Osteoblast (primary cell): Measurements from ENCODE around the gene PPP1R18. TPM values are rescaled to one million over a fixed set of nuclear protein-coding genes. Genes with fewer than 3 reads are reported as not detected.

Experiments used
- DNase-seq: peaks from one replicate; pipeline ENCODE4 v3.0.0; 2011; ENCODE audit warnings: low spot score, mixed read lengths; ENCODE audit not compliant: insufficient read length; ENCODE audit errors: missing footprints
- H2AFZ ChIP-seq: 2 replicates; pipeline ENCODE4 v1.6.0; 2011; ENCODE audit warnings: mild to moderate bottlenecking, low read length
- H3K27ac ChIP-seq: 2 replicates; pipeline ENCODE4 v1.5.1; 2011; ENCODE audit warnings: mild to moderate bottlenecking, low read depth, low read length, moderate library complexity
- H3K27me3 ChIP-seq: 2 replicates; pipeline ENCODE4 v1.6.0; 2012; ENCODE audit warnings: mild to moderate bottlenecking, control low read depth, inconsistent platforms, low read length, moderate library complexity; ENCODE audit not compliant: insufficient read depth
- H3K36me3 ChIP-seq: 2 replicates; pipeline ENCODE4 v1.5.1; 2011; ENCODE audit warnings: mild to moderate bottlenecking, low read length, control low read depth, moderate library complexity; ENCODE audit not compliant: insufficient read depth
- H3K4me1 ChIP-seq: 2 replicates; pipeline ENCODE4 v1.5.1; 2011; ENCODE audit warnings: mild to moderate bottlenecking, low read length, control low read depth, moderate library complexity; ENCODE audit not compliant: insufficient read depth
- H3K4me2 ChIP-seq: 2 replicates; pipeline ENCODE4 v1.6.0; 2011; ENCODE audit warnings: mild to moderate bottlenecking, low read length; ENCODE audit not compliant: insufficient read depth
- H3K4me3 ChIP-seq: fragments of 200-600 bp; sonication (generic); 3 replicates; pipeline ENCODE4 v1.5.1; 2012; ENCODE audit warnings: mild to moderate bottlenecking, low read length, inconsistent platforms; ENCODE audit not compliant: insufficient read depth
- H3K79me2 ChIP-seq: 2 replicates; pipeline ENCODE4 v1.6.0; 2012; ENCODE audit warnings: mild to moderate bottlenecking, low read length, control low read depth, inconsistent platforms; ENCODE audit not compliant: insufficient read depth
- H3K9me3 ChIP-seq: 2 replicates; pipeline ENCODE4 v1.5.1; 2011; ENCODE audit warnings: low read depth, low read length, control low read depth
- H4K20me1 ChIP-seq: 2 replicates; pipeline ENCODE4 v1.6.0; 2012; ENCODE audit warnings: mild to moderate bottlenecking, low read length, control low read depth; ENCODE audit not compliant: insufficient read depth
- total RNA-seq: library from RNA; depleted of rRNA; stranded (reverse); fragments of >200 nt; gene quantifications from 2 replicates; pipeline ENCODE4 v1.2.3, GENCODE V29; 2012
- TF ChIP-seq, protein P1 (sequence below): IDR thresholded peaks from 2 replicates; pipeline ENCODE4 v1.5.1; 2011; ENCODE audit warnings: mild to moderate bottlenecking, low read depth, low read length, moderate library complexity; ENCODE audit errors: extremely low read depth

Gene PPP1R18
- total RNA-seq, 1 donor, result 62.6 TPM

DNA sequence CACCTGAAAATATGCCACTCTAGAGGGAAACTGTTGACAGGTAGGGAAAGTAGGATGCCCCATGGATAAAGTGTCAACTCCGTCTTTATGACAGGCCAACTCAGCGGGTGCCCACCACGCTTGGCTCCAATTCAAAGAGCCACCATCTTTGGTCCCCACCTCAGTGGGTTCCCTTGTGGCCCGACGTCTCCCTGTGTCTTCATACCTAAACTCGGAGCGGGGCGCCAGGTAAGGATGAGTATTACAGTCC is 30.4 kb upstream of the PPP1R18 start:
- Histone ChIP-seq H2AFZ (peak overlapping the region; percentile 91), H3K9me3 (no peaks in the 10 kb centered on the region), H4K20me1 (peaks cover 4% of the 10 kb centered on the region), H3K36me3 (peaks cover 35% of the 10 kb centered on the region), H3K27me3 (no peaks in the 10 kb centered on the region), H3K79me2 (peaks cover 37% of the 10 kb centered on the region), H3K4me1 (peaks cover 17% of the 10 kb centered on the region), H3K27ac (peak overlapping the region; percentile 98), H3K4me3 (peak overlapping the region; percentile 87), H3K4me2 (peak overlapping the region; percentile 93)
- TF ChIP-seq, protein P1, sequence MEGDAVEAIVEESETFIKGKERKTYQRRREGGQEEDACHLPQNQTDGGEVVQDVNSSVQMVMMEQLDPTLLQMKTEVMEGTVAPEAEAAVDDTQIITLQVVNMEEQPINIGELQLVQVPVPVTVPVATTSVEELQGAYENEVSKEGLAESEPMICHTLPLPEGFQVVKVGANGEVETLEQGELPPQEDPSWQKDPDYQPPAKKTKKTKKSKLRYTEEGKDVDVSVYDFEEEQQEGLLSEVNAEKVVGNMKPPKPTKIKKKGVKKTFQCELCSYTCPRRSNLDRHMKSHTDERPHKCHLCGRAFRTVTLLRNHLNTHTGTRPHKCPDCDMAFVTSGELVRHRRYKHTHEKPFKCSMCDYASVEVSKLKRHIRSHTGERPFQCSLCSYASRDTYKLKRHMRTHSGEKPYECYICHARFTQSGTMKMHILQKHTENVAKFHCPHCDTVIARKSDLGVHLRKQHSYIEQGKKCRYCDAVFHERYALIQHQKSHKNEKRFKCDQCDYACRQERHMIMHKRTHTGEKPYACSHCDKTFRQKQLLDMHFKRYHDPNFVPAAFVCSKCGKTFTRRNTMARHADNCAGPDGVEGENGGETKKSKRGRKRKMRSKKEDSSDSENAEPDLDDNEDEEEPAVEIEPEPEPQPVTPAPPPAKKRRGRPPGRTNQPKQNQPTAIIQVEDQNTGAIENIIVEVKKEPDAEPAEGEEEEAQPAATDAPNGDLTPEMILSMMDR, result no peak
- DNase-seq, result no peak

DNA sequence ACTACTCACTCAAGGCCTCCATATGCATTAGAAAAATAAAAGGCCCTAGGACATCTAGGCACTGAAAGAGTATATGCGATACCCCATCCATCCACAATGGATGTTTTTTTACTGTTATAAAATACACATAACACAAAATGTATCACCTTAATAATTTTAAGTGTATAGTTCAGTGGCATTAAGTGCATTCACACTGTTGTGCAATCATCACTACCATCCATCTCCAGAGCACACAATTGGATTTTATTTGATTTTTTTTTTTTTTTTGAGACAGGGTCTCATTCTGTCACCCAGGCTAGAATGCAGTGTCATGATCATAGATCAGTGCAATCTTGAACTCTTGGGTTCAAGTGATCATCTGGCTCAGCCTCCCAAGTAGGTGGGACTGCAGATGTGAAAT is 27.8 kb upstream of the PPP1R18 start:
- H4K20me1 ChIP-seq, result no peaks in the 10 kb centered on the region
- no peak overlapping the region for H3K27ac ChIP-seq
- H3K79me2 ChIP-seq, result peaks cover 18% of the 10 kb centered on the region
- no peak for DNase-seq
- H3K4me1 ChIP-seq, result peaks cover 13% of the 10 kb centered on the region
- no peaks in the 10 kb centered on the region for H3K9me3 ChIP-seq
- H3K4me2 ChIP-seq, result no peak overlapping the region
- no peak overlapping the region for H2AFZ ChIP-seq
- H3K4me3 ChIP-seq, result no peak overlapping the region
- peaks cover 52% of the 10 kb centered on the region for H3K36me3 ChIP-seq
- TF ChIP-seq, protein P1, result no peak
- H3K27me3 ChIP-seq, result no peaks in the 10 kb centered on the region

DNA sequence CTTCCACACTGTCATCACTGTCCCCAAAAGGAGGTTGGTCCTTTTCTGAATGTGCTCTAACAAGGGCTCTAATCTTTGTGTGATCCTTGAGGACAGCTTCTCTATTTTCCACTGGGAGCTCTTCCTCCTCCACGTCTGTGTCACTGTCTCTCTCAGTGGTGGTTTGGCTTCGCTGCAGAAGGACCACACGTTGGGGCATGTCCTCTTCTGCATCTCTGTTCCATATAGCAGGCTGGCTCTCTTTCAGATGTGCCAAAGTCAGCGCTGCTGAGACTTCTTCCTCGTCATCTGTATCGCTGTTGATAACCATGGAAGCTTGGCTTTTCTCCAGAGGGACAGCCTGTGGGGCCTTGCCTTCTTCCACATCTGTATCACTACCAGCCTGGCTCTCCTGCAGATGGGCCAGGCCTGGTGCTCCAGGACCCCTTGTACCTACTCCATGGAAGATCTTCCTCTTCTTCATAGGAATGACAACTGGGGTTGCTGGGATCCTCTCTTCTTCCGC is 26.0 kb upstream of the PPP1R18 start:
- H3K4me3 ChIP-seq, result no peak overlapping the region
- H3K9me3 ChIP-seq, result no peaks in the 10 kb centered on the region
- peaks cover 62% of the 10 kb centered on the region for H3K36me3 ChIP-seq
- H3K4me2 ChIP-seq, result no peak overlapping the region
- H3K4me1 ChIP-seq, result peaks cover 3% of the 10 kb centered on the region
- no peak for DNase-seq
- no peaks in the 10 kb centered on the region for H4K20me1 ChIP-seq
- TF ChIP-seq, protein P1, result no peak
- no peaks in the 10 kb centered on the region for H3K27me3 ChIP-seq
- H3K27ac ChIP-seq, result no peak overlapping the region
- H2AFZ ChIP-seq, result no peak overlapping the region
- H3K79me2 ChIP-seq, result peaks cover 11% of the 10 kb centered on the region

DNA sequence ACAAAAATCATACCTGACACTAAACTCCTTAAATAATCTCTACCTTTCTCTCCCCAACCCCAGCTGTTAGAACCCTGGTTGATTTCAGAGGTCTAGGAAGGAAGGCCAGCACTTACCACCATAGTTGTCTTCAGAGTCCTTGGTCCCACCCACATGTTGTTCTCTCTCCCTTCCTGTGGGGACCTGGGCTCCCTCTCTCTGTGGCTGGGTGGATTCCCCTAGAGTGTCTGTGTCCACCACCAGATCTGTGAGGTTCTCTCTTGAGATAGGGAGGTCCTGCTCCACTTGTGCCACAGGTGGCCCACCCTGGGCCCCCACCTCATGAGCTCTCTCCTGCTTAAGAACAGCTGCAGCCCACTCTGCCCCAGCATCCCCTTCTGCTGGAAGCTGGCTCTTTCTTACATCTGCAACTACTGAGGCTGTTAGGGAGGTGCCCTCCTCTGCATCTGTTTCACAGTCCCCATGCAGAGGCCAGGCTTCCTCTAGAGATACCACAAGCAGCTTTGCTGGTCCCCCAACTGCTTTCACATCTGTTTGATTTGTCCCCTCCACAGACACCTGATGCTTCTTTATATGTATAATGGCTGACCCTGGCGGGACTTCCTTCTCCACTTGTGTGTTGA is 25.4 kb upstream of the PPP1R18 start:
- Histone ChIP-seq H4K20me1 (no peaks in the 10 kb centered on the region), H3K36me3 (peaks cover 67% of the 10 kb centered on the region), H3K4me2 (no peak overlapping the region), H3K9me3 (no peaks in the 10 kb centered on the region), H3K4me3 (no peak overlapping the region), H3K4me1 (peaks cover 3% of the 10 kb centered on the region), H2AFZ (no peak overlapping the region), H3K27me3 (no peaks in the 10 kb centered on the region), H3K79me2 (peaks cover 10% of the 10 kb centered on the region), H3K27ac (no peak overlapping the region)
- no peak for DNase-seq
- TF ChIP-seq, protein P1, result no peak
